Nephron progenitor cell (in vitro differentiated cells): ENCODE measurements around the gene C21orf91.

Experiments
- DNase-seq: peaks from one replicate; pipeline ENCODE4 v3.0.0; 2021
- H3K27ac Mint-ChIP-seq: 2 replicates; pipeline ENCODE4 v1.8.0; 2021; ENCODE audit warnings: mild to moderate bottlenecking, moderate library complexity, mixed read lengths
- H3K27me3 Mint-ChIP-seq: 2 replicates; pipeline ENCODE4 v1.8.0; 2021; ENCODE audit warnings: mild to moderate bottlenecking, low read depth, mixed read lengths; ENCODE audit not compliant: poor library complexity
- H3K36me3 Mint-ChIP-seq: 2 replicates; pipeline ENCODE4 v1.8.0; 2021; ENCODE audit warnings: low read depth, mixed read lengths
- H3K4me1 Mint-ChIP-seq: 2 replicates; pipeline ENCODE4 v1.8.0; 2021; ENCODE audit warnings: mixed read lengths
- H3K4me3 Mint-ChIP-seq: 2 replicates; pipeline ENCODE4 v1.8.0; 2021; ENCODE audit warnings: mild to moderate bottlenecking, moderate library complexity, mixed read lengths
- H3K9me3 Mint-ChIP-seq: 2 replicates; pipeline ENCODE4 v1.8.0; 2021; ENCODE audit warnings: mild to moderate bottlenecking, moderate library complexity, mixed read lengths
- CTCF ChIP-seq: fragments of 200-600 bp; sonication (generic); IDR thresholded peaks from 2 replicates; pipeline ENCODE4 v1.5.0; 2021; ENCODE audit warnings: antibody characterized with exemption

C21orf91 gene

GRCh38 chr21:17853393-17854275 lies 34.5 kb upstream of the C21orf91 start:
- Mint-ChIP-seq H3K36me3 (no peaks in the 10 kb centered on the region), H3K27me3 (peaks cover 3% of the 10 kb centered on the region), H3K4me1 (no peaks in the 10 kb centered on the region), H3K9me3 (no peaks in the 10 kb centered on the region), H3K4me3 (no peak overlapping the region), H3K27ac (no peak overlapping the region)
- DNase-seq, result no peak
- no peak for TF ChIP-seq CTCF

- Mint-ChIP-seq H3K27me3 (peaks cover 5% of the 10 kb centered on the region), H3K4me3 (no peak overlapping the region), H3K36me3 (no peaks in the 10 kb centered on the region), H3K9me3 (no peaks in the 10 kb centered on the region), H3K27ac (peak overlapping the region; percentile 21), H3K4me1 (no peaks in the 10 kb centered on the region)
- TF ChIP-seq CTCF, result no peak
- no peak for DNase-seq
Observed at GRCh38 chr21:17848228-17848627, 29.1 kb upstream of the C21orf91 start.

- no peak for TF ChIP-seq CTCF
- Mint-ChIP-seq H3K27me3 (no peaks in the 10 kb centered on the region), H3K9me3 (no peaks in the 10 kb centered on the region), H3K4me3 (no peak overlapping the region), H3K4me1 (peaks cover 5% of the 10 kb centered on the region), H3K36me3 (no peaks in the 10 kb centered on the region), H3K27ac (no peak overlapping the region)
- DNase-seq, result no peak
Observed at GRCh38 chr21:17841103-17841502, 21.9 kb upstream of the C21orf91 start.

GRCh38 chr21:17834639-17835354 lies 15.6 kb upstream of the C21orf91 start:
- peaks cover 5% of the 10 kb centered on the region for H3K4me1 Mint-ChIP-seq
- TF ChIP-seq CTCF, result no peak
- no peak overlapping the region for H3K4me3 Mint-ChIP-seq
- no peak for DNase-seq
- no peaks in the 10 kb centered on the region for H3K36me3 Mint-ChIP-seq
- H3K9me3 Mint-ChIP-seq, result no peaks in the 10 kb centered on the region
- H3K27me3 Mint-ChIP-seq, result no peaks in the 10 kb centered on the region
- H3K27ac Mint-ChIP-seq, result no peak overlapping the region

GRCh38 chr21:17829472-17829871 lies 10.3 kb upstream of the C21orf91 start:
- H3K36me3 Mint-ChIP-seq, result no peaks in the 10 kb centered on the region
- H3K4me1 Mint-ChIP-seq, result no peaks in the 10 kb centered on the region
- H3K27me3 Mint-ChIP-seq, result no peaks in the 10 kb centered on the region
- H3K27ac Mint-ChIP-seq, result no peak overlapping the region
- TF ChIP-seq CTCF, result no peak
- H3K9me3 Mint-ChIP-seq, result peaks cover 6% of the 10 kb centered on the region
- no peak for DNase-seq
- H3K4me3 Mint-ChIP-seq, result no peak overlapping the region
